IMR-90 (cell line): ENCODE results near the gene PPP1CA. TPM values are rescaled to one million over a fixed set of nuclear protein-coding genes. Genes with fewer than 3 reads are reported as not detected.

ENCODE experiments used
- ATAC-seq: fragments of 200-7000 bp; cut with Tn5 transposase; 2 replicates; pipeline ENCODE4 v1.9.1; 2020; ENCODE audit warnings: low read depth, mild to moderate bottlenecking, moderate library complexity
- BruUV-seq: library from RNA; stranded (reverse); fragments of 400-500 nt; replicated peaks from 2 replicates; lab custom pipeline; 2021; lab: Mats Ljungman, UMichigan
- CTCF ChIA-PET: fragments of 300-600 bp; formaldehyde crosslinking; extraction: SDS; loops from one replicate; lab custom pipeline; 2021; ENCODE audit warnings: antibody characterized with exemption; lab: Yijun Ruan, JAX
- POLR2A ChIA-PET: fragments of 300-600 bp; sonication (Branson Sonifier 250); formaldehyde crosslinking; loops from one replicate; lab custom pipeline; 2022; ENCODE audit warnings: antibody characterized with exemption; ENCODE audit not compliant: unreplicated experiment; lab: Charles Lee
- DNase-seq: peaks from one replicate; pipeline ENCODE4 v3.0.0; 2013
- H2AFZ ChIP-seq: replicated peaks from 2 replicates; pipeline ENCODE3; 2013; ENCODE audit warnings: low read length, mild to moderate bottlenecking; ENCODE audit not compliant: poor library complexity
- H2AK5ac ChIP-seq: 2 replicates; pipeline ENCODE4 v1.6.1; 2013; ENCODE audit warnings: low read depth, low read length, inconsistent platforms
- H2AK9ac ChIP-seq: replicated peaks from 2 replicates; pipeline ENCODE3; 2013; ENCODE audit warnings: mild to moderate bottlenecking, low read depth, low read length, moderate library complexity; ENCODE audit not compliant: poor library complexity
- H2BK120ac ChIP-seq: 2 replicates; pipeline ENCODE4 v1.6.1; 2013; ENCODE audit warnings: low read depth, low read length, inconsistent platforms
- H2BK15ac ChIP-seq: 3 replicates; pipeline ENCODE4 v1.6.1; 2013; ENCODE audit warnings: low read depth, low read length, inconsistent platforms
- H2BK20ac ChIP-seq: 2 replicates; pipeline ENCODE4 v1.6.1; 2013; ENCODE audit warnings: low read depth, mild to moderate bottlenecking, inconsistent platforms, low read length, moderate library complexity
- H2BK5ac ChIP-seq: 2 replicates; pipeline ENCODE4 v1.6.1; 2013; ENCODE audit warnings: mild to moderate bottlenecking, low read depth, low read length, inconsistent platforms; ENCODE audit not compliant: poor library complexity, severe bottlenecking
- H3K14ac ChIP-seq: replicated peaks from 2 replicates; pipeline ENCODE4 v1.6.1; 2013; ENCODE audit warnings: low read depth, low read length, inconsistent platforms
- H3K18ac ChIP-seq: 2 replicates; pipeline ENCODE4 v1.6.1; 2013; ENCODE audit warnings: low read depth, low read length, control low read depth
- H3K23ac ChIP-seq: 2 replicates; pipeline ENCODE4 v1.6.1; 2013; ENCODE audit warnings: low read depth, low read length, inconsistent platforms
- H3K27ac ChIP-seq: 2 replicates; pipeline ENCODE4 v1.5.1; 2013; ENCODE audit warnings: mild to moderate bottlenecking, control low read depth, low read length; ENCODE audit not compliant: insufficient read depth
- H3K27me3 ChIP-seq: 2 replicates; pipeline ENCODE4 v1.6.1; 2013; ENCODE audit warnings: low read length; ENCODE audit not compliant: control insufficient read depth, insufficient read depth
- H3K36me3 ChIP-seq: 2 replicates; pipeline ENCODE4 v1.6.1; 2013; ENCODE audit warnings: low read length, mixed read lengths; ENCODE audit not compliant: control insufficient read depth, insufficient read depth
- H3K4ac ChIP-seq: 2 replicates; pipeline ENCODE4 v1.6.1; 2013; ENCODE audit warnings: low read depth, low read length, inconsistent platforms
- H3K4me1 ChIP-seq: 2 replicates; pipeline ENCODE4 v1.6.1; 2013; ENCODE audit warnings: low read length, mixed read lengths; ENCODE audit not compliant: control insufficient read depth, insufficient read depth
- H3K4me2 ChIP-seq: 2 replicates; pipeline ENCODE4 v1.6.1; 2013; ENCODE audit warnings: low read depth, mild to moderate bottlenecking, control low read depth, low read length, moderate library complexity
- H3K4me3 ChIP-seq: 2 replicates; pipeline ENCODE4 v1.5.1; 2013; ENCODE audit warnings: low read depth, mild to moderate bottlenecking, control low read depth, low read length, moderate library complexity; ENCODE audit not compliant: insufficient read depth
- H3K56ac ChIP-seq: 2 replicates; pipeline ENCODE4 v1.6.1; 2013; ENCODE audit warnings: low read length, inconsistent platforms; ENCODE audit not compliant: insufficient read depth; ENCODE audit errors: extremely low read depth
- H3K79me1 ChIP-seq, 2 experiments: 2 replicates each; pipeline ENCODE4 v1.6.1; 2013; ENCODE audit warnings: low read length in 2 of 2, inconsistent platforms in 1 of 2, low read depth in 1 of 2
- H3K9ac ChIP-seq: 2 replicates; pipeline ENCODE4 v1.6.1; 2013; ENCODE audit warnings: low read depth, low read length, control low read depth
- H3K9me1 ChIP-seq: 2 replicates; pipeline ENCODE4 v1.6.1; 2013; ENCODE audit warnings: low read length, inconsistent platforms; ENCODE audit not compliant: insufficient read depth
- H3K9me3 ChIP-seq: 2 replicates; pipeline ENCODE4 v1.6.1; 2013; ENCODE audit warnings: low read length; ENCODE audit not compliant: control insufficient read depth, insufficient read depth
- H4K20me1 ChIP-seq: 2 replicates; pipeline ENCODE4 v1.6.1; 2013; ENCODE audit warnings: low read length, inconsistent platforms; ENCODE audit not compliant: insufficient read depth
- H4K5ac ChIP-seq: 2 replicates; pipeline ENCODE4 v1.6.1; 2013; ENCODE audit warnings: mild to moderate bottlenecking, low read depth, low read length, control low read depth
- H4K8ac ChIP-seq, 2 experiments: 2 replicates each; pipeline ENCODE4 v1.6.1; 2013; ENCODE audit warnings: low read depth in 2 of 2, low read length in 2 of 2, control low read depth in 1 of 2, inconsistent platforms in 1 of 2
- H4K91ac ChIP-seq: 2 replicates; pipeline ENCODE4 v1.6.1; 2013; ENCODE audit warnings: low read depth, low read length, inconsistent platforms; ENCODE audit not compliant: insufficient read depth
- POLR2A ChIP-seq: IDR thresholded peaks from 2 replicates; pipeline ENCODE4 v1.6.1; 2012; ENCODE audit warnings: mild to moderate bottlenecking, low read depth, low read length
- RAD21 ChIP-seq: IDR thresholded peaks from 2 replicates; pipeline ENCODE4 v1.6.1; 2012; ENCODE audit warnings: low read length, improper control_type of control experiment
- USF2 ChIP-seq: fragments of 150-350 bp; IDR thresholded peaks from 2 replicates; pipeline ENCODE4 v1.6.1; 2017; ENCODE audit warnings: mild to moderate bottlenecking, antibody characterized with exemption, low read length, low read depth
- WGBS, 2 experiments: methylation state at CpG; one replicate each; pipeline versions ENCODE4 v1.1.5 to v1.1.7; 2013; ENCODE audit warnings: missing lambda C conversion rate in 2 of 2; ENCODE audit not compliant: insufficient read length in 1 of 2; ENCODE audit errors: extremely low coverage in 2 of 2; 5-methylcytosine and 5-hydroxymethylcytosine counted together
- dilution Hi-C: fragments of 300-500 bp; cut with HindIII; formaldehyde crosslinking; loops from one replicate; pipeline ENCODE4 v1.14.3; 2018; ENCODE audit warnings: low sequenced_read_pairs; ENCODE audit not compliant: unreplicated experiment
- in situ Hi-C: fragments of 300-500 bp; cut with MboI; formaldehyde crosslinking; loops from 3 replicates; pipeline ENCODE4 v1.14.3; 2019; ENCODE audit warnings: low sequenced_read_pairs, inconsistent platforms, mixed read lengths
- intact Hi-C: fragments of 100-400 bp; cut with micrococcal nuclease; formaldehyde crosslinking; loops from 2 replicates; pipeline ENCODE4 v1.10.0; 2022
- polyA plus RNA-seq, 3 experiments: library from polyadenylated mRNA; depleted of rRNA; stranded (reverse); fragments of >200 nt; gene quantifications; 2 replicates each; pipeline ENCODE4 v1.2.3, GENCODE V29; 2012; ENCODE audit warnings: low replicate concordance in 1 of 3
- total RNA-seq: library from RNA; depleted of rRNA; stranded (reverse); fragments of >200 nt; gene quantifications from 2 replicates; pipeline ENCODE4 v1.2.3, GENCODE V29; 2012

PPP1CA gene
- total and polyA plus RNA-seq, 2 of the 4 experiments (the other 2 are of a cell fraction) = 228 to 313 TPM

- H3K4ac ChIP-seq = peak within 1 kb of the TSS; percentile 96
- H3K4me1 ChIP-seq = peaks cover 42% of the 10 kb centered on the region
- peak within 1 kb of the TSS; percentile 93 for H2BK5ac ChIP-seq
- peak within 1 kb of the TSS; percentile 96 for H2BK15ac ChIP-seq
- H2BK20ac ChIP-seq = peak within 1 kb of the TSS; percentile 87
- in situ Hi-C loops (no loop called here), intact Hi-C loops (no loop called here), dilution Hi-C loops (no loop called here)
- H4K91ac ChIP-seq = peak within 1 kb of the TSS; percentile 96
- CTCF ChIA-PET = interaction anchor here (0.6 to 0.7 kb wide), 2 partner anchors 9 to 24 kb away, joined by 3 to 4 read pairs; no protein-coding TSS in a partner anchor
- H3K9me1 ChIP-seq = peaks cover 25% of the 10 kb centered on the region
- POLR2A ChIA-PET = interaction anchor here (0.6 to 0.7 kb wide), 2 partner anchors 22 to 24 kb away, joined by 8 to 11 read pairs; no protein-coding TSS in a partner anchor
- peak within 1 kb of the TSS; percentile 94 for H3K27ac ChIP-seq
- H2AK5ac ChIP-seq = peak within 1 kb of the TSS; percentile 96
- DNase-seq = peak; percentile 49
- peaks cover 5 to 39% of the 10 kb centered on the region in 2 experiments; a peak in 3 of 4 replicates for H3K79me1 ChIP-seq
- BruUV-seq = no TSS peak
- H3K18ac ChIP-seq = peak within 1 kb of the TSS; percentile 75
- peak within 1 kb of the TSS; percentile 93 for H2BK120ac ChIP-seq
- H3K9ac ChIP-seq = peak within 1 kb of the TSS; percentile 71
- peak within 1 kb of the TSS; percentile 84 for H3K56ac ChIP-seq
- TF ChIP-seq POLR2A = peak; percentile 62
- no peak for TF ChIP-seq USF2
- TF ChIP-seq RAD21 = no peak
- H4K5ac ChIP-seq = peak within 1 kb of the TSS; percentile 78
- peak within 1 kb of the TSS; percentile 32 for H3K4me2 ChIP-seq
- peak within 1 kb of the TSS; percentile 86 for H3K23ac ChIP-seq
- peaks cover 3% of the 10 kb centered on the region; the same call in 1 of the 2 replicates for H3K36me3 ChIP-seq
- WGBS, 2 experiments = 0% methylated on average over 31 of the region's 76 CpGs; no CpG with 5 or more reads in 1 of the 2 experiments
- H3K4me3 ChIP-seq = peak within 1 kb of the TSS; percentile 78
- no peaks in the 10 kb centered on the region for H3K9me3 ChIP-seq
- peak within 1 kb of the TSS; percentile 90 for H3K14ac ChIP-seq
- peaks cover 37% of the 10 kb centered on the region for H4K20me1 ChIP-seq
- no peaks in the 10 kb centered on the region for H3K27me3 ChIP-seq
- peak within 1 kb of the TSS; percentile 99 for H2AK9ac ChIP-seq
- ATAC-seq = peak; percentile 22
- H4K8ac ChIP-seq = peak within 1 kb of the TSS; percentile 82 to 89
- H2AFZ ChIP-seq = peak within 1 kb of the TSS; percentile 83
These were observed 28.5 kb downstream of the PPP1CA start, which contains the start of gene CLCF1 for GRCh38 chr11:67372993-67373647. CLCF1 (minus strand) TSS chr11:67373598; CDS start chr11:67373539, 59 bp downstream.
